Measurements from ENCODE around the gene OR8D1.

Gene OR8D1

GRCh38 chr11:124313131-124313530 is 618 bp downstream of the OR8D1 start:
- no peaks in the 10 kb centered on the region for H3K36me3 ChIP-seq
- peaks cover 4% of the 10 kb centered on the region; the same call in 1 of the 2 replicates for H3K27me3 ChIP-seq
- no peak overlapping the region for H3K4me3 ChIP-seq (ENCODE audit: low read depth, low read length)
- no peak for DNase-seq
- H3K4me1 ChIP-seq, result no peaks in the 10 kb centered on the region
- TF ChIP-seq CTCF (IDR thresholded peaks at IDR 0.05; ENCODE audit: low read depth, low read length), result no peak
- H3K9me3 ChIP-seq, result no peaks in the 10 kb centered on the region

- Histone ChIP-seq H3K4me1 (no peaks in the 10 kb centered on the region), H3K9me3 (no peaks in the 10 kb centered on the region), H3K36me3 (no peaks in the 10 kb centered on the region), H3K4me3 (ENCODE audit: low read depth, low read length) (no peak overlapping the region), H3K27me3 (peaks cover 4% of the 10 kb centered on the region; the same call in 1 of the 2 replicates)
- no peak for DNase-seq
- TF ChIP-seq CTCF (IDR thresholded peaks at IDR 0.05; ENCODE audit: low read depth, low read length), result no peak
Measured at GRCh38 chr11:124311670-124312069, 2.1 kb downstream of the OR8D1 start.

- Histone ChIP-seq H3K4me3 (ENCODE audit: low read depth, low read length) (no peak overlapping the region), H3K27me3 (peaks cover 4% of the 10 kb centered on the region; the same call in 1 of the 2 replicates), H3K9me3 (no peaks in the 10 kb centered on the region), H3K4me1 (no peaks in the 10 kb centered on the region), H3K36me3 (no peaks in the 10 kb centered on the region)
- DNase-seq, result no peak
- TF ChIP-seq CTCF (IDR thresholded peaks at IDR 0.05; ENCODE audit: low read depth, low read length), result no peak
Measured at GRCh38 chr11:124311269-124311668, 2.5 kb downstream of the OR8D1 start.

DNA sequence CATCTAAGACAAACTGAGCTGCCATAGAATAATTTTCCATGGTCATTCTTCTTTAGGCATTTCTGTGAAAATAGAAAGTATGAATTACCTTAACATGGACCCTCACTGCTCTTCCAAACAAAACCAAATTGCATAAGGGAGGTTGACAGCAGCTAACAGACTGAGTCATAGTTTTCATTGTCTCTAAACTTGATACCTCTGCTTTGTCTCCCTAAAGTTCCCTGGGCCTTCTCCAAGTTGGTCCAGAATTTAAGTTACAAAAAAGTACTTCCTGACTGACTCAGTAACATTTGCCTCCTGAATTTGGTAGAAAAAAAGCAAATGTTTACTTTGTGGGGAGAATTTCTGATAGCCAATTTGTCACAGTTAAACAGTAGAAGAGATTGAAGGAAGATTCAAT is 3.0 kb downstream of the OR8D1 start:
- Histone ChIP-seq H3K9me3 (no peaks in the 10 kb centered on the region), H3K27me3 (peaks cover 4% of the 10 kb centered on the region; the same call in 1 of the 2 replicates), H3K4me3 (ENCODE audit: low read depth, low read length) (no peak overlapping the region), H3K4me1 (no peaks in the 10 kb centered on the region), H3K36me3 (no peaks in the 10 kb centered on the region)
- DNase-seq, result no peak
- no peak for TF ChIP-seq CTCF (IDR thresholded peaks at IDR 0.05; ENCODE audit: low read depth, low read length)

DNA sequence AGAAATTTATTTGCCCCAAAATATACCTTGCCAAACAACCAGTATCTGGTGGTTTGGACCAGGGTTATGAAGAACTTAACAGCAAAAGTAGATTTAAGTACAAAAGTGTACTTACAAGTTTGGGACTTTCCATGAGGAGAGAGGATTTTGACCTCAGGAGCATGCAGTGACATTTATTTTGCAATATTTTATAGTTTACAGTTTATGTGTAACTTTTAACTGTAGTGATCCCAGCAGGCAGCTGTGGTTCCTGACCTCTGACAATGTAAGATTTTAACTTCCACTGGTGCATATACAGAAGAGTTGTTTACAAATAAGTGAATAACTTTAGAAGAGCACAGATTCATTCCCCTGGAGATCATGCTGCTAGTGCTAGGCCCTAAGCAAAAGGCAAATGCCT is 6.7 kb downstream of the OR8D1 start:
- H3K4me1 ChIP-seq, result no peaks in the 10 kb centered on the region
- TF ChIP-seq CTCF (IDR thresholded peaks at IDR 0.05; ENCODE audit: low read depth, low read length), result no peak

DNA sequence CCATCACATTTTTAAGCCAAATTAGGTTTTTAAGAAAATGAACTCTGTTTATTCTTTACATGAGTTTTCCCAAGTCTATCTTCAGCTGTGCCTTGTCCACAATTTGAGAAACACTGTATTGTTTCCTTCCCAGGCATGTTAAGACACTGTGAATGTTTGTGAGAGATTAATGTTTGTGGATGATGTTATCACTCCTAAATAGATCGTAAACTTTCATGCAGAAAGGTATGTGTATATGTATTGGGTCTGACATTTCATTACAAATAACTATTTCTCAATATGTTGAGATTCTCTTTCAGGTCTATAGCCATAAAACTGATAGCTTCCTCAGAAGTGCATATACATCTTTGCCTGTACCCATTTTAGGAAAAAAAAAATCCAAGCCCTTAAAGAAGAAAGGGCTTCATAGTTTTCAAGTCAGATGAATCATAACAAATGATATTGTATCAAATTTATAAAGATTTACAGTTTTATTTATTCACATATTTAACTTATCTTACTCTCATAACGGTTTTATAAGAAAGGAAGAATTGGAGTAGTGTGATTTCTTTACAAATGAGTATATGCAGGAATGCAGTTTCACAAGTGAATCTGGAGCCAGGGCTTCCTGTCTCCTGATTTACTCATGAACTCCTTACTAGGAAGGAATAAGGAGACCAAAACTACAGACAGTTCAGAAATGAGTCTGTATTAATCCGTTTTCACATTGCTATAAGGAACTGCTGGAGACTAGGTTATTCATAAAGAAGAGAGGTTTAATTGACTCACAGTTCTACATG is 11.2 kb downstream of the OR8D1 start:
- no peak for DNase-seq
- no peak for TF ChIP-seq CTCF (IDR thresholded peaks at IDR 0.05; ENCODE audit: low read depth, low read length)
- no peaks in the 10 kb centered on the region for H3K4me1 ChIP-seq
- no peaks in the 10 kb centered on the region for H3K36me3 ChIP-seq
- H3K27me3 ChIP-seq, result no peaks in the 10 kb centered on the region
- H3K4me3 ChIP-seq (ENCODE audit: low read depth, low read length), result no peak overlapping the region
- H3K9me3 ChIP-seq, result no peaks in the 10 kb centered on the region

More for the DNA sequence above, 6.7 kb downstream of the OR8D1 start:
- H3K36me3 ChIP-seq, result no peaks in the 10 kb centered on the region
- no peaks in the 10 kb centered on the region for H3K27me3 ChIP-seq
- no peak overlapping the region for H3K4me3 ChIP-seq (ENCODE audit: low read depth, low read length)
- H3K9me3 ChIP-seq, result no peaks in the 10 kb centered on the region
- DNase-seq, result no peak
